Stomach (tissue), 4 donors: ENCODE measurements around the gene ACVR1B.

Experiments
- CTCF ChIP-seq, 7 experiments: fragments of 450-650 bp in 4 of 7; fragments of 200-600 bp in 3 of 7; sonication (generic) in 3 of 7; IDR thresholded peaks; one replicate each; pipeline ENCODE4 v1.5.1; 2016 to 2019; ENCODE audit warnings: antibody characterized with exemption in 7 of 7, control low read depth in 2 of 7, mild to moderate bottlenecking in 1 of 7
- EP300 ChIP-seq: sonication (generic); formaldehyde crosslinking; IDR thresholded peaks from one replicate; pipeline ENCODE4 v1.6.1; 2017; ENCODE audit warnings: antibody characterized with exemption
- POLR2A ChIP-seq, 4 donors: fragments of 450-650 bp; IDR thresholded peaks; one replicate each; pipeline ENCODE4 v1.6.1; 2016; ENCODE audit warnings: antibody characterized with exemption in 4 of 4, control low read depth in 2 of 4, mild to moderate bottlenecking in 1 of 4, moderate library complexity in 1 of 4
- POLR2AphosphoS5 ChIP-seq, 3 donors: sonication (generic); formaldehyde crosslinking; IDR thresholded peaks; one replicate each; pipeline ENCODE4 v1.6.1; 2016; ENCODE audit warnings: antibody characterized with exemption in 3 of 3

DNA sequence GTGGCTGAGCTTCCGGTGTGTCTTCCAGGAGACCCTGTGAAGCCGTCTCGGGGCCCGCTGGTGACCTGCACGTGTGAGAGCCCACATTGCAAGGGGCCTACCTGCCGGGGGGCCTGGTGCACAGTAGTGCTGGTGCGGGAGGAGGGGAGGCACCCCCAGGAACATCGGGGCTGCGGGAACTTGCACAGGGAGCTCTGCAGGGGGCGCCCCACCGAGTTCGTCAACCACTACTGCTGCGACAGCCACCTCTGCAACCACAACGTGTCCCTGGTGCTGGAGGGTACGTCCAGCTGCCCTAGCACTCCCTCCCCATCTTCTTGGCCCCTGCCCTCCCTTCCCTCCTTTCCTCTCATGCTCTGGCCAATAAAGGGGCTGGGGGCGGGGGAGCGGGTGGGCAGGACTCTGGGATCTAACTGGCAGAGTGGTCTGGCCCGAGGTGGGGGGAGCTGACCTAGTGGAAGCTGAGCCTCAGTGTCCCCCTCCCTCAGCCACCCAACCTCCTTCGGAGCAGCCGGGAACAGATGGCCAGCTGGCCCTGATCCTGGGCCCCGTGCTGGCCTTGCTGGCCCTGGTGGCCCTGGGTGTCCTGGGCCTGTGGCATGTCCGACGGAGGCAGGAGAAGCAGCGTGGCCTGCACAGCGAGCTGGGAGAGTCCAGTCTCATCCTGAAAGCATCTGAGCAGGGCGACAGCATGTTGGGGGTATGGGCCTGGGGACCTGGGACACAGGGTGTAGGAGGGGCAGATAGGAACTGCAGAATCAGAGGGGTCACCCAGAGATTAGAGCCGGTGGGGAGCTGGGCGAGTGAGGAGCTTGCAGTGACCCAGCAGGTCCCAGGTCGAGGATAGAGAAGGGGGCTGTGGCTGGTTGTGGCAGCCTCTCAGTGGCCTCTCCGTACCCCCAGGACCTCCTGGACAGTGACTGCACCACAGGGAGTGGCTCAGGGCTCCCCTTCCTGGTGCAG, 38.1 kb upstream of the ACVR1B start:
- TF ChIP-seq CTCF (IDR thresholded peaks at IDR 0.05) = no peak
- no peak for TF ChIP-seq EP300
- TF ChIP-seq POLR2A (IDR thresholded peaks at IDR 0.05) = no peak
- TF ChIP-seq POLR2AphosphoS5 (IDR thresholded peaks at IDR 0.05) = no peak
